BJ (cell line): Measurements from ENCODE around the gene TRIB2. TPM values are rescaled to one million over a fixed set of nuclear protein-coding genes. Genes with fewer than 3 reads are reported as not detected.

Experiments used
- CTCF ChIA-PET: fragments of 350-600 bp; formaldehyde crosslinking; extraction: SDS; loops from one replicate; lab custom pipeline; 2021; ENCODE audit warnings: antibody characterized with exemption, inconsistent platforms; lab: Yijun Ruan, JAX
- POLR2A ChIA-PET: fragments of 300-600 bp; sonication (Branson Sonifier 250); formaldehyde crosslinking; extraction: SDS; loops from one replicate; lab custom pipeline; 2021; ENCODE audit warnings: antibody characterized with exemption; lab: Charles Lee
- DNase-seq: peaks from one replicate; pipeline ENCODE4 v3.0.0-alpha.2; 2011; ENCODE audit warnings: low read depth
- H3K27me3 ChIP-seq: 2 replicates; pipeline ENCODE4 v1.6.0; 2011; ENCODE audit warnings: low read length; ENCODE audit not compliant: control insufficient read depth, insufficient read depth
- H3K36me3 ChIP-seq: 2 replicates; pipeline ENCODE4 v1.5.1; 2011; ENCODE audit warnings: low read length; ENCODE audit not compliant: control insufficient read depth, insufficient read depth
- H3K4me3 ChIP-seq: 2 replicates; pipeline ENCODE4 v1.5.1; 2011; ENCODE audit warnings: low read depth, mild to moderate bottlenecking, control low read depth, low read length
- polyA plus RNA-seq: library from polyadenylated mRNA; depleted of rRNA; stranded (reverse); fragments of >200 nt; gene quantifications from 2 replicates; pipeline ENCODE4 v1.2.3, GENCODE V29; 2011
- TF ChIP-seq, protein P1 (sequence below): IDR thresholded peaks from 2 replicates; pipeline ENCODE4 v1.5.1; 2011; ENCODE audit warnings: low read depth, mild to moderate bottlenecking, control low read depth, inconsistent platforms, low read length, moderate library complexity; ENCODE audit not compliant: insufficient read depth

The TRIB2 gene
- polyA plus RNA-seq, 1 experiment = 11.0 TPM

DNA sequence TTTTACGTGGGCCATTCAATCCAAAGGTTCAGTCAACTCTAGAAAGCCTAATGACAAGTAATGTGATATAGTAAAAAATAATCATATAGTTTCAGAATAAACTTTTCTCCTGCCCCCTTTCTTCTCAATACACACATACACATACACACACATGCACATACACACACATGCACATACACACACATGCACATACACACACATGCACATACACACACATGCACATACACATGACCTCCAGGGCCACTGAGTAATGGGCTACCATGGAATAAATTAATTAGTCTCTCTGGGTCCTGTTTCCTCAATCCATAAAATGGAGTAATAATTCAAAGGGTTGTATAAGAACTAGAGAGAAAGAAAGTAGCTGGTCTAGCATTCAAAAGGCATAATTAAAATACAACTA, 5.4 kb upstream of the TRIB2 start:
- H3K36me3 ChIP-seq = no peaks in the 10 kb centered on the region
- H3K4me3 ChIP-seq = no peak overlapping the region
- H3K27me3 ChIP-seq = no peaks in the 10 kb centered on the region
- no peak for DNase-seq
- TF ChIP-seq, protein P1, sequence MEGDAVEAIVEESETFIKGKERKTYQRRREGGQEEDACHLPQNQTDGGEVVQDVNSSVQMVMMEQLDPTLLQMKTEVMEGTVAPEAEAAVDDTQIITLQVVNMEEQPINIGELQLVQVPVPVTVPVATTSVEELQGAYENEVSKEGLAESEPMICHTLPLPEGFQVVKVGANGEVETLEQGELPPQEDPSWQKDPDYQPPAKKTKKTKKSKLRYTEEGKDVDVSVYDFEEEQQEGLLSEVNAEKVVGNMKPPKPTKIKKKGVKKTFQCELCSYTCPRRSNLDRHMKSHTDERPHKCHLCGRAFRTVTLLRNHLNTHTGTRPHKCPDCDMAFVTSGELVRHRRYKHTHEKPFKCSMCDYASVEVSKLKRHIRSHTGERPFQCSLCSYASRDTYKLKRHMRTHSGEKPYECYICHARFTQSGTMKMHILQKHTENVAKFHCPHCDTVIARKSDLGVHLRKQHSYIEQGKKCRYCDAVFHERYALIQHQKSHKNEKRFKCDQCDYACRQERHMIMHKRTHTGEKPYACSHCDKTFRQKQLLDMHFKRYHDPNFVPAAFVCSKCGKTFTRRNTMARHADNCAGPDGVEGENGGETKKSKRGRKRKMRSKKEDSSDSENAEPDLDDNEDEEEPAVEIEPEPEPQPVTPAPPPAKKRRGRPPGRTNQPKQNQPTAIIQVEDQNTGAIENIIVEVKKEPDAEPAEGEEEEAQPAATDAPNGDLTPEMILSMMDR = no peak
- CTCF ChIA-PET = no interaction called here
- POLR2A ChIA-PET = no interaction called here

DNA sequence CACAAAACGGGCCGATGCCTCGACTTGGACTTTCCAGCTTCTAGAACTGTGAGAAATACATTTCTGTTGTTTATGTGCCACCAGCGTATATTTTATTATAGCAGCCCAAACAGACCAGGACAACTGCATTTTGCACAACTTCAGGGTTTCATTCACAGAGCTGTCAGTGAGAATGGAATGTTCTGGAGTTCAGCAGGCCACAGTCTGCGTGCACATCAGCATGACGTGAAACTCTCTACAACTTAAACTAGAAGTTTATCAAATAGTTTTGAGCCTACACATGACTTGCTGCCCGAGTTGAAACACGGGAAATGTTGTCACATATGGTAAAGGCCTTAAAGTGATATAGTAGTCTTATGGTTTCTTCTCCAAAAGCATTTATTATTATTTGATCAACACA, 3.9 kb upstream of the TRIB2 start:
- Histone ChIP-seq H3K36me3 (no peaks in the 10 kb centered on the region), H3K27me3 (no peaks in the 10 kb centered on the region), H3K4me3 (no peak overlapping the region)
- no peak for DNase-seq
- ChIA-PET CTCF (interaction anchor here (0.6 to 1.5 kb wide), 2 partner anchors 11 to 178 kb away, joined by 3 to 4 read pairs; no protein-coding TSS in a partner anchor), POLR2A (no interaction called here)
- TF ChIP-seq, protein P1 = no peak

DNA sequence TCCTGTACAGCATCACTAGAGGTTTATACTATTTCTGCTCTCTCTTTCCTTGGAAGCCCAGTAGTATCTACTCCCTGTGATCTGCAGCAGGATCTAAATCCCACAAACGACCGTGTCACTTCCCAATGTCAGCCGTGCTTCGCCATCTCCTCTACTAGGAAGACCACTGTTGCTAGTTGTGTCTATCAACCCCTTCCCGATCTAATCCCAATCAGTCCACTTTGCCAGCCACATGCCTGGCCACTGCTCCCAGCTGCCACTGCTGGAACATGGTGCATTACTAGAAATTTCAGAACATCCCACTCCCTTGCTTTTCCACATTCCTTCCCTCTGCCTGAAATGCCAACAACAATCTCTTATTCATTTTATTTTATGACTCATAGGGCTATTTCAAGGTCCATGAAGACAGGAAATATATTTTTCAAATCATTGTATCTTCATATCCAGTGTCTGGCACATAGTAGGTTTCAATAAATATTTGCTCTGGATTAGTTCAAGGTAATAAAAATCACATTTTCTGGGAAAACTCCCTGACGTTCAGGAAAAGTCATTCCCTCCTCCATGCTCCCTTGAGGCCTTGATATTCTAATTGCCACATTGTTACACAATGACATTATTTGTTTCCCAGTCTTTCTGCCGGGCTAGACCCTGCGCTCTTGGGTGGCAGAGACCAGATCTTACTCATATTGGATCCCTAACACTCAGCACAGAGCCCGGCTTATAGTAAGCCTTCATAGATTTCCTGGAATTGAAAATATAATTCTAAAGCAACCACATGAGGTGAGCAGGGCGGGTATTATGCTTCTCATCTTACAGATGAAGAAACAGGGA, 2.1 kb upstream of the TRIB2 start:
- no peak for DNase-seq
- TF ChIP-seq, protein P1 = no peak
- POLR2A ChIA-PET = interaction anchor here (0.5 kb wide), 1 partner anchor 706 kb away, joined by 3 read pairs; no protein-coding TSS in a partner anchor

DNA sequence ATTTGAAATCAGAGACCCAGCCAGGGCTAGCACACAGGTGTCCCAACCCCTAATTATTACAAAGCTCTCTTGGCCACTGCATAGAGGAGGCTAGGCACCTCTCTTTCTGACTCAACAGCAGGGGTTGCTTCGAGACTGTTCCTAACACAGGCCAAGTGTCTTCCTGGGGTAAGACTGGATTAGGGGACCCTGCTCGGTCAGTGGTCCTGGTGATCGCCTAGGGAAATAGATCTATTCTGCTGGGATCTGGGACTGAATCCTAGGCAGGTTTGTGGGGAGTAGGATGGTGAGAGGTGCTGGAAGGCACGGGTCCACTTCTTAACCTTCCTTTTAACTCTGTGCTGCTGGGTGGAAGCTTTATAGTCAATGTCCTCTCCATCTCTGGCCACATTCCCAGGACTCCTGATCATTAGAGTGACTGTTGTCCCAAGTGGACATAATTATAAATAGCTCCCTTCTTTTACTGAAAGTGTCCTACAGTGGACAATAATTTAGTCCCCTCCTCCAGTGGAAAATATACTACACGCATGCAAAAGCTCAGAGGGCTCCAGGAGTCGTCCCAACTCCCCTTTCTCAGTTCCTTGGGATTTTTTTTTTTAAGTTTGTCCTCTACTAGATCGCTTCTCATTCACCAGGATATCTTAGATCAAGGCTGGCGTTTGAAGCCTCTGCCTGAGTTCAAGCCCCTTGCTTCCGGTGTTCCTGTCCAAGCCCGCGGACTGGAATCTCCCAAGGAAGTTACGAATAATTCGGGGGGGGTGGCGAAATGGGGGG, 1.3 kb upstream of the TRIB2 start:
- DNase-seq = no peak
- TF ChIP-seq, protein P1 = no peak
- H3K27me3 ChIP-seq = no peaks in the 10 kb centered on the region
- no peaks in the 10 kb centered on the region for H3K36me3 ChIP-seq
- ChIA-PET CTCF (interaction anchor here (0.6 to 4.4 kb wide), 23 partner anchors 8 to 852 kb away, joined by 3 to 37 read pairs (median 3); no protein-coding TSS in a partner anchor), POLR2A (interaction anchor here (0.5 to 0.8 kb wide), 3 partner anchors 216 to 707 kb away, joined by 3 to 8 read pairs (median 4); no protein-coding TSS in a partner anchor)
- no peak overlapping the region for H3K4me3 ChIP-seq

More for the DNA sequence above, 2.1 kb upstream of the TRIB2 start:
- no peaks in the 10 kb centered on the region for H3K36me3 ChIP-seq
- H3K27me3 ChIP-seq = no peaks in the 10 kb centered on the region
- CTCF ChIA-PET = interaction anchor here (0.6 to 4.4 kb wide), 5 partner anchors 10 to 685 kb away, joined by 3 to 37 read pairs (median 4); no protein-coding TSS in a partner anchor
- H3K4me3 ChIP-seq = no peak overlapping the region

DNA sequence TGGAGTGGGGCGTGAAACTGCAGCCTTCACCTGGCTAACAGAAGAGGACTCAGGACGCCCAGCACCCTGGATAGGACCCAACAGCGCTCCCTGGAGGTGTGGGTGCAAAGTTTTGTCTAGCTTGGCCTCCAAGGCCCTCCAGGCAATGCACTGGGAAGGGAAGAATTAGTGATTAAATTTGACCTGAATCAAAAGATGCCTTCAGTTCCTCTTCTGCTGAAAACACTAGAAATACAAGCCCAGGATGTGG, 779 bp upstream of the TRIB2 start:
- CTCF ChIA-PET = interaction anchor here (0.6 to 4.4 kb wide), 23 partner anchors 9 to 882 kb away, joined by 3 to 37 read pairs (median 3); no protein-coding TSS in a partner anchor
- Histone ChIP-seq H3K4me3 (peak overlapping the region; percentile 77), H3K27me3 (no peaks in the 10 kb centered on the region), H3K36me3 (no peaks in the 10 kb centered on the region)
- TF ChIP-seq, protein P1 = peak; percentile 70
- POLR2A ChIA-PET = interaction anchor here (0.6 to 0.8 kb wide), 3 partner anchors 215 to 487 kb away, joined by 3 to 8 read pairs (median 4); no protein-coding TSS in a partner anchor
- DNase-seq = no peak
